Measurements from ENCODE around the gene ATXN1. TPM values are rescaled to one million over a fixed set of nuclear protein-coding genes. Genes with fewer than 3 reads are reported as not detected.

Gene ATXN1
- total and polyA plus RNA-seq, 2 of the 8 experiments (the other 6 are each of a cell fraction or from before 2014, with no cell fraction given), result 1.6 to 4.0 TPM

DNA sequence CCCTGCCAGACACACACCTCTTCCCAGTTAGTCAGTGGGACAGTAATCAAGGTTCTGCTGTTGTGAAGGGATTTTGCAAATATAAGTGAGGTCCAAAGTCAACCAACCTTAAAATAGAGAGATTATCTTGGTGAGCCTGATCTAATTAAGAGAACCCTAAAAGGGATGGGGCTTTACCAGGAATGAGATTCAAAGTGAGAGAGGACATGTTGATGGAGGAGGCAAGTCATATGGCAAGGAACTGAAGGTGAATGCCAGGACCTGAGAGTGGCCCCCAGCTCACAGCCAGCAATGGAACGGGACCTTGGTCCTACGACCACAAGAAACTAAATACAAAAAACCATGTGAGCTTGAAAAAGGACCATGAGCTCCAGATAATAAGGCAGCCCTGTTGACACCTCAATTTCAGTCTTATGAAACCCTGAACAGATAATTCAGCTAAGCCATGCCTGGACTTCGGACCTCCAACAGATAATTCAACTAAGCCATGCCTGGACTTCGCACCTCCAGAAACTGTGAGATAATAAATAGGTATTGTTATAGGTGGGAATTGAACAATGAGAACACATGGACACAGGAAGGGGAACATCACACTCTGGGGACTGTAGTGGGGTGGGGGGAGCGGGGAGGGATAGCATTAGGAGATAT, 269.5 kb downstream of the ATXN1 start:
- Histone ChIP-seq H3K4me2 (ENCODE audit: insufficient read depth in 1 of 2, low read depth in 2 of 2, low read length in 2 of 2) (no peak overlapping the region), H4K8ac (ENCODE audit: extremely low read depth, insufficient read depth, low read length) (no peak overlapping the region), H3K23me2 (ENCODE audit: low read depth, low read length) (no peaks in the 10 kb centered on the region), H3K79me1 (ENCODE audit: low read depth, low read length) (no peaks in the 10 kb centered on the region), H3K4me3 (ENCODE audit: extremely low read depth in 1 of 4, insufficient read depth in 2 of 4, low read depth in 3 of 4, low read length in 4 of 4) (no peak overlapping the region), H3K9me3 (ENCODE audit: insufficient read depth in 2 of 2, low read depth in 1 of 2, low read length in 1 of 2) (no peaks in the 10 kb centered on the region), H2BK5ac (ENCODE audit: low read depth, low read length) (no peak overlapping the region), H2BK15ac (ENCODE audit: low read length) (no peak overlapping the region), H2BK12ac (ENCODE audit: low read depth, low read length) (no peak overlapping the region), H3K14ac (ENCODE audit: insufficient read length) (no peak overlapping the region), H4K5ac (ENCODE audit: insufficient read length, low read depth, low read length) (no peak overlapping the region), H3K56ac (replicated peaks; ENCODE audit: insufficient read length, low read depth, low read length) (no peak overlapping the region), H2BK20ac (ENCODE audit: low read length) (no peak overlapping the region), H3K79me2 (ENCODE audit: control insufficient read depth in 1 of 2, insufficient read depth in 2 of 2, low read length in 2 of 2) (no peaks in the 10 kb centered on the region), H3K27ac (ENCODE audit: low read depth, low read length) (no peak overlapping the region), H2BK120ac (replicated peaks; ENCODE audit: low read depth, low read length) (no peak overlapping the region), H3K36me3 (ENCODE audit: control insufficient read depth in 2 of 4, insufficient read depth in 4 of 4, low read length in 3 of 4) (no peaks in the 10 kb centered on the region), H3K27me3 (replicated peaks in 1 of 4; ENCODE audit: control insufficient read depth in 3 of 4, extremely low read depth in 1 of 4, insufficient read depth in 3 of 4, low read length in 3 of 4) (no peaks in the 10 kb centered on the region), H3K23ac (ENCODE audit: insufficient read length) (no peak overlapping the region), H2AK5ac (ENCODE audit: low read depth, low read length) (no peak overlapping the region), H3K9ac (replicated peaks in 1 of 4; ENCODE audit: extremely low read depth in 1 of 4, low read depth in 3 of 4, low read length in 3 of 4) (no peak overlapping the region), H3K4me1 (replicated peaks in 1 of 4; ENCODE audit: control insufficient read depth in 3 of 4, insufficient read depth in 4 of 4, low read length in 3 of 4) (peaks cover 0 to 14% (median 6%) of the 10 kb centered on the region in 4 experiments; a peak in 5 of 7 replicates), H4K20me1 (replicated peaks in 1 of 2; ENCODE audit: control insufficient read depth in 1 of 2, insufficient read depth in 2 of 2, low read length in 2 of 2) (no peaks in the 10 kb centered on the region), H3K18ac (ENCODE audit: extremely low read depth, low read length) (no peak overlapping the region), H2AFZ (ENCODE audit: low read length) (no peak overlapping the region), H3K4ac (replicated peaks; ENCODE audit: insufficient read length, low read depth, low read length) (no peak overlapping the region), H4K91ac (replicated peaks; ENCODE audit: insufficient read length, low read length) (no peak overlapping the region)
- DNase-seq (ENCODE audit: low read depth in 1 of 2, low spot score in 2 of 2) (no peak), FAIRE-seq (no peak)
- 97% methylated on average over 4 of the region's 5 CpGs; no CpG with 5 or more reads in 1 of the 2 experiments for WGBS, 2 experiments (ENCODE audit: extremely low coverage in 1 of 2, insufficient coverage in 1 of 2, insufficient read length in 1 of 2, insufficient replicate concordance in 2 of 2, low coverage in 1 of 2, low lambda C conversion rate in 2 of 2, missing lambda C conversion rate in 1 of 2)
- ChIA-PET CTCF (ENCODE audit: partially characterized antibody) (interaction anchor here (1.0 kb wide), 1 partner anchor 11 kb away, joined by 3 read pairs; no protein-coding TSS in a partner anchor), POLR2A (ENCODE audit: partially characterized antibody) (no interaction called here)
- TF ChIP-seq CBX8 (IDR thresholded peaks at IDR 0.05; ENCODE audit: borderline replicate concordance, low read depth, low read length) (no peak), SP1 (IDR thresholded peaks at IDR 0.05; ENCODE audit: low read depth, low read length) (no peak)
